MM.1S (cell line): ENCODE measurements around the gene ZNF557.

Source experiments
- DNase-seq: peaks from one replicate; pipeline ENCODE4 v3.0.0-alpha.2; 2015
- H2AFZ ChIP-seq: fragments of 300-600 bp; sonication (generic); 2 replicates; pipeline ENCODE4 v1.6.0; 2016; ENCODE audit warnings: antibody characterized with exemption, low read length
- H3F3A ChIP-seq: fragments of 300-600 bp; sonication (generic); 2 replicates; pipeline ENCODE4 v1.6.1; 2016; ENCODE audit warnings: mild to moderate bottlenecking, antibody characterized with exemption, low read length, moderate library complexity, mixed read lengths; ENCODE audit not compliant: insufficient read depth
- H3K27ac ChIP-seq: fragments of 300-600 bp; sonication (generic); 2 replicates; pipeline ENCODE4 v1.5.1; 2016; ENCODE audit warnings: mild to moderate bottlenecking, low read length
- H3K27me3 ChIP-seq: fragments of 300-600 bp; sonication (generic); replicated peaks from 2 replicates; pipeline ENCODE4 v1.6.0; 2016; ENCODE audit warnings: low read length; ENCODE audit not compliant: insufficient read depth
- H3K36me3 ChIP-seq: fragments of 300-600 bp; sonication (generic); replicated peaks from 2 replicates; pipeline ENCODE4 v1.6.1; 2016; ENCODE audit warnings: mild to moderate bottlenecking, low read length, mixed read lengths; ENCODE audit not compliant: insufficient read depth
- H3K4me1 ChIP-seq: fragments of 300-600 bp; sonication (generic); 2 replicates; pipeline ENCODE4 v1.6.1; 2016; ENCODE audit warnings: low read length, mixed read lengths
- H3K4me2 ChIP-seq: fragments of 300-600 bp; sonication (generic); 2 replicates; pipeline ENCODE4 v1.6.0; 2016; ENCODE audit warnings: low read depth, low read length
- H3K4me3 ChIP-seq: fragments of 300-600 bp; sonication (generic); 2 replicates; pipeline ENCODE4 v1.5.1; 2016; ENCODE audit warnings: low read length, mixed read lengths
- H3K79me2 ChIP-seq: fragments of 300-600 bp; sonication (generic); 2 replicates; pipeline ENCODE4 v1.6.1; 2016; ENCODE audit warnings: mixed run types, low read length, mixed read lengths
- H3K9ac ChIP-seq: fragments of 300-600 bp; sonication (generic); 2 replicates; pipeline ENCODE4 v1.6.1; 2016; ENCODE audit warnings: low read length, mixed read lengths
- H3K9me2 ChIP-seq: fragments of 300-600 bp; sonication (generic); replicated peaks from 2 replicates; pipeline ENCODE4 v1.6.1; 2016; ENCODE audit warnings: mild to moderate bottlenecking, low read length, mixed read lengths; ENCODE audit not compliant: insufficient read depth
- H3K9me3 ChIP-seq: fragments of 300-600 bp; sonication (generic); replicated peaks from 2 replicates; pipeline ENCODE4 v1.6.1; 2016; ENCODE audit warnings: mild to moderate bottlenecking, low read length, mixed read lengths; ENCODE audit not compliant: insufficient read depth
- H4K20me1 ChIP-seq: fragments of 300-600 bp; sonication (generic); 2 replicates; pipeline ENCODE4 v1.6.1; 2016; ENCODE audit warnings: mild to moderate bottlenecking, low read length, moderate library complexity, mixed read lengths; ENCODE audit not compliant: insufficient read depth
- EZH2 ChIP-seq: fragments of 300-600 bp; sonication (generic); optimal IDR thresholded peaks from 2 replicates; pipeline ENCODE3; 2017; ENCODE audit warnings: low read depth, mild to moderate bottlenecking, antibody characterized with exemption, low read length, mixed read lengths
- EZH2phosphoT487 ChIP-seq: fragments of 300-600 bp; sonication (generic); IDR thresholded peaks from 2 replicates; pipeline ENCODE4 v1.6.1; 2018; ENCODE audit warnings: antibody characterized with exemption, low read length
- TF ChIP-seq, protein P1 (sequence below): fragments of 300-600 bp; sonication (generic); IDR thresholded peaks from 2 replicates; pipeline ENCODE4 v1.5.1; 2016; ENCODE audit warnings: antibody characterized with exemption, low read length, mixed read lengths

The ZNF557 gene

DNA sequence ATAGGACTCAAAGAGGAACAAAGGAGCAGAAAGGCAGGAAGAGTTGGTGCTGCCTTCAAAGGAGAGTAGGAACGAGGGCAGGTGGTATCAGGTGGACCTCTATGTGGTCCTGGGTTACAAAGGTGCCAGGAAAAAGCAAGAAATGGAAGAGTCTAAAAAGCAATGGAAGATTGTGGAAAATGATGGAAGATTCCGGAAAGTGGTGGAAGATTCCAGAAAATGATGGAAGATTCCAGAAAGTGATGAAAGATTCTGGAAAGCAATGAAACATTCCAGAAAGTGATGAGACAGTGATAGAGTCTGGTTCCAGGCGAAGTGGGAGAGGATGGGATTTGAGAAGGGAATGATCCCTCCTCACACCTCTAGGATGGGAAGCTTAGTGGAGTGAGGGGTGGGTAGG, 55.3 kb downstream of the ZNF557 start:
- H3K27me3 ChIP-seq, result no peaks in the 10 kb centered on the region
- H3F3A ChIP-seq, result no peaks in the 10 kb centered on the region
- no peaks in the 10 kb centered on the region for H3K9me2 ChIP-seq
- H3K9me3 ChIP-seq, result no peaks in the 10 kb centered on the region
- no peak overlapping the region for H3K4me2 ChIP-seq
- no peak overlapping the region for H2AFZ ChIP-seq
- H3K4me3 ChIP-seq, result no peak overlapping the region
- H3K27ac ChIP-seq, result no peak overlapping the region
- TF ChIP-seq, protein P1, sequence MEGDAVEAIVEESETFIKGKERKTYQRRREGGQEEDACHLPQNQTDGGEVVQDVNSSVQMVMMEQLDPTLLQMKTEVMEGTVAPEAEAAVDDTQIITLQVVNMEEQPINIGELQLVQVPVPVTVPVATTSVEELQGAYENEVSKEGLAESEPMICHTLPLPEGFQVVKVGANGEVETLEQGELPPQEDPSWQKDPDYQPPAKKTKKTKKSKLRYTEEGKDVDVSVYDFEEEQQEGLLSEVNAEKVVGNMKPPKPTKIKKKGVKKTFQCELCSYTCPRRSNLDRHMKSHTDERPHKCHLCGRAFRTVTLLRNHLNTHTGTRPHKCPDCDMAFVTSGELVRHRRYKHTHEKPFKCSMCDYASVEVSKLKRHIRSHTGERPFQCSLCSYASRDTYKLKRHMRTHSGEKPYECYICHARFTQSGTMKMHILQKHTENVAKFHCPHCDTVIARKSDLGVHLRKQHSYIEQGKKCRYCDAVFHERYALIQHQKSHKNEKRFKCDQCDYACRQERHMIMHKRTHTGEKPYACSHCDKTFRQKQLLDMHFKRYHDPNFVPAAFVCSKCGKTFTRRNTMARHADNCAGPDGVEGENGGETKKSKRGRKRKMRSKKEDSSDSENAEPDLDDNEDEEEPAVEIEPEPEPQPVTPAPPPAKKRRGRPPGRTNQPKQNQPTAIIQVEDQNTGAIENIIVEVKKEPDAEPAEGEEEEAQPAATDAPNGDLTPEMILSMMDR, result no peak
- no peak for TF ChIP-seq EZH2phosphoT487
- TF ChIP-seq EZH2, result no peak
- H3K79me2 ChIP-seq, result no peaks in the 10 kb centered on the region
- peaks cover 3% of the 10 kb centered on the region; the same call in 1 of the 2 replicates for H3K36me3 ChIP-seq
- H3K9ac ChIP-seq, result no peak overlapping the region
- H4K20me1 ChIP-seq, result no peaks in the 10 kb centered on the region
- no peak for DNase-seq
- no peaks in the 10 kb centered on the region for H3K4me1 ChIP-seq

DNA sequence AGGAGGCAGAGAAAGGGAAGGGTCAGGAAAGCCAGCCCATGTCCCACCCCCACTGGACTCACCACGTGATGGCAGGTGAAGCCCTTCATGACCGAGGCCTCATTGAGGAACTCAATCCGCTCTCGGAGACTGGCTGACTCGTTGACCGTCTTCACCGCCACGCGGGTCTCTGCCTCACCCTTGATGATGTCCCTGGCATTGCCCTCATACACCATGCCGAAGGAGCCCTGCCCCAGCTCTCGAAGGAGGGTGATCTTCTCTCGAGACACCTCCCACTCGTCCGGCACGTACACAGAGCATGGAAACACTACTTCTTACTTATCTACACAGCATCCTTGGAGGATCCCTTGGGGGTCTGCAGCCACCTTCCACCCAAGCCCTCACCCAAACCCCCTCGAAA, 55.7 kb downstream of the ZNF557 start:
- no peaks in the 10 kb centered on the region for H3K79me2 ChIP-seq
- TF ChIP-seq, protein P1, result no peak
- no peak for TF ChIP-seq EZH2
- no peak for TF ChIP-seq EZH2phosphoT487
- no peaks in the 10 kb centered on the region for H3K9me2 ChIP-seq
- peaks cover 3% of the 10 kb centered on the region; the same call in 1 of the 2 replicates for H3K36me3 ChIP-seq
- H2AFZ ChIP-seq, result no peak overlapping the region
- no peak overlapping the region for H3K4me3 ChIP-seq
- no peak overlapping the region for H3K4me2 ChIP-seq
- no peaks in the 10 kb centered on the region for H3K27me3 ChIP-seq
- H4K20me1 ChIP-seq, result no peaks in the 10 kb centered on the region
- H3K9ac ChIP-seq, result no peak overlapping the region
- H3K4me1 ChIP-seq, result no peaks in the 10 kb centered on the region
- no peaks in the 10 kb centered on the region for H3F3A ChIP-seq
- H3K9me3 ChIP-seq, result no peaks in the 10 kb centered on the region
- DNase-seq, result no peak
- H3K27ac ChIP-seq, result no peak overlapping the region

DNA sequence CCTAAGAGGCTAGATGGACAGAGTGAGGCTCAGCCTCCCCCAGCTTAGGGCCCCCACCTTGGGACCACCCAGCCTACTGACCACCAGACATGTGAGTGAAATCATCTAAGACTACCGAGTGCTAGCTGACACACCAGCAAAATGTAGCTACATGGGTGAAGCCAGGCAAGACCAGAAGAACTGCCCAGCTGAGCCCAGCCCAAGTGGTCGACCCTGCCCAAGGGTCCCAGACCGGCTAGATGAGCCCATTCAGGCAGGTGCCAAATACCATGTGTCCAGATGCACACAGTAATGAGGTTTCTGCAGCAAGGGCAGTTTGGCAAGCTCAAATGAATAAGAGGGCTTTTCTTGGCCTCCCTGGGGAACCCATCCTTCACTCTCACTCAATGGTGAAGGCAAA, 56.6 kb downstream of the ZNF557 start:
- Histone ChIP-seq H3K9me3 (no peaks in the 10 kb centered on the region), H3K79me2 (no peaks in the 10 kb centered on the region), H3K4me3 (no peak overlapping the region), H3K9ac (no peak overlapping the region), H3K4me2 (no peak overlapping the region), H3K4me1 (no peaks in the 10 kb centered on the region), H3K27ac (no peak overlapping the region), H3K27me3 (no peaks in the 10 kb centered on the region), H4K20me1 (no peaks in the 10 kb centered on the region), H3K36me3 (peaks cover 3% of the 10 kb centered on the region; the same call in 1 of the 2 replicates), H3F3A (no peaks in the 10 kb centered on the region), H2AFZ (no peak overlapping the region), H3K9me2 (no peaks in the 10 kb centered on the region)
- DNase-seq, result no peak
- TF ChIP-seq, protein P1, result no peak
- TF ChIP-seq EZH2 (no peak), EZH2phosphoT487 (no peak)
